HepG2 (cell line): ENCODE data around the gene MYL1. TPM values are rescaled to one million over a fixed set of nuclear protein-coding genes. Genes with fewer than 3 reads are reported as not detected.

ENCODE experiments used
- ATAC-seq: fragments of 200-7000 bp; cut with Tn5 transposase; 3 replicates; pipeline ENCODE4 v1.9.1; 2020; ENCODE audit warnings: mild to moderate bottlenecking, moderate library complexity
- BruUV-seq: library from RNA; stranded (reverse); fragments of 400-500 nt; replicated peaks from 2 replicates; lab custom pipeline; 2021; lab: Mats Ljungman, UMichigan
- CTCF ChIA-PET: fragments of 300-600 bp; formaldehyde crosslinking; extraction: SDS; loops from one replicate; lab custom pipeline; 2021; ENCODE audit warnings: low total read pairs, inconsistent platforms, low intra/inter-chr PET ratio; lab: Yijun Ruan, JAX
- POLR2A ChIA-PET: fragments of 350-600 bp; sonication (Branson Sonifier 250); formaldehyde crosslinking; loops from one replicate; lab custom pipeline; 2020; ENCODE audit warnings: antibody characterized with exemption, inconsistent platforms; lab: Yijun Ruan, JAX
- DNase-seq: peaks from one replicate; pipeline ENCODE4 v3.0.0-alpha.2; 2015; ENCODE audit warnings: low spot score
- FAIRE-seq: peaks from 3 replicates; lab custom pipeline; 2011; peaks lifted over from hg19 to GRCh38; lab: Jason Lieb, UNC
- H2AFZ ChIP-seq: one replicate; pipeline ENCODE4 v1.6.1; 2011; ENCODE audit warnings: low read length, inconsistent platforms
- H3K27ac ChIP-seq: fragments of 300-600 bp; 3 replicates; pipeline ENCODE4 v1.8.0; 2011; ENCODE audit warnings: mixed run types, mild to moderate bottlenecking, mixed read lengths, low read length, inconsistent platforms; ENCODE audit not compliant: insufficient read depth; ENCODE audit errors: extremely low read length
- H3K27me3 ChIP-seq, 2 experiments: fragments of 200-600 bp in 1 of 2; 2 replicates in 1 of 2; 3 replicates in 1 of 2; pipeline versions ENCODE4 v1.6.0 to v1.8.0; 2011; ENCODE audit warnings: low read length in 2 of 2, mild to moderate bottlenecking in 2 of 2, moderate library complexity in 2 of 2, inconsistent platforms in 1 of 2; ENCODE audit not compliant: insufficient read depth in 2 of 2, control insufficient read depth in 1 of 2
- H3K36me3 ChIP-seq, 2 experiments: fragments of 200-600 bp in 1 of 2; replicated peaks in 1 of 2; 2 replicates in 1 of 2; 3 replicates in 1 of 2; pipeline versions ENCODE4 v1.5.1 to v1.8.0; 2011; ENCODE audit warnings: low read length in 2 of 2, inconsistent platforms in 1 of 2; ENCODE audit not compliant: insufficient read depth in 2 of 2, control insufficient read depth in 1 of 2
- H3K4me1 ChIP-seq: 2 replicates; pipeline ENCODE4 v1.5.1; 2012; ENCODE audit warnings: low read length, inconsistent platforms; ENCODE audit not compliant: insufficient read depth
- H3K4me2 ChIP-seq: 2 replicates; pipeline ENCODE4 v1.6.0; 2011; ENCODE audit warnings: low read depth, low read length, inconsistent platforms
- H3K4me3 ChIP-seq, 3 experiments: fragments of 200-600 bp in 1 of 3; sonication (generic), shearing (Covaris generic) in 1 of 3; replicated peaks in 1 of 3; 2 replicates each; pipeline ENCODE4 v1.5.1; 2011 to 2016; ENCODE audit warnings: low read length in 3 of 3, inconsistent platforms in 2 of 3, low read depth in 2 of 3, mild to moderate bottlenecking in 2 of 3, control low read depth in 1 of 3, mixed read lengths in 1 of 3; ENCODE audit not compliant: insufficient read depth in 1 of 3
- H3K79me2 ChIP-seq: one replicate; pipeline ENCODE4 v1.6.1; 2011; ENCODE audit warnings: low read length, inconsistent platforms; ENCODE audit not compliant: insufficient read depth
- H3K9ac ChIP-seq: 2 replicates; pipeline ENCODE4 v1.6.0; 2011; ENCODE audit warnings: mild to moderate bottlenecking, low read depth, low read length, inconsistent platforms; ENCODE audit not compliant: insufficient read depth
- H3K9me3 ChIP-seq: 2 replicates; pipeline ENCODE4 v1.5.1; 2012; ENCODE audit warnings: mild to moderate bottlenecking, low read length
- H4K20me1 ChIP-seq: 2 replicates; pipeline ENCODE4 v1.6.0; 2011; ENCODE audit warnings: inconsistent platforms, mild to moderate bottlenecking, low read length, moderate library complexity; ENCODE audit not compliant: insufficient read depth
- GABPB1 ChIP-seq: IDR thresholded peaks from 2 replicates; pipeline ENCODE4 v1.6.1; 2016; ENCODE audit warnings: mild to moderate bottlenecking, missing genetic modification reagents, moderate library complexity, missing compliant biosample characterization
- HOXD1 ChIP-seq: sonication (generic); formaldehyde crosslinking; IDR thresholded peaks from 2 replicates; pipeline ENCODE4 v1.5.0; 2020; ENCODE audit warnings: missing genetic modification reagents
- LCORL ChIP-seq, 2 experiments: fragments of 450-650 bp in 1 of 2; sonication (generic) in 1 of 2; formaldehyde crosslinking in 1 of 2; IDR thresholded peaks; 2 replicates each; pipeline versions ENCODE4 v1.5.0 to v1.6.1; 2017 to 2020; ENCODE audit warnings: antibody characterized with exemption in 1 of 2, missing genetic modification reagents in 1 of 2
- NFE2L2 ChIP-seq: fragments of 150-350 bp; IDR thresholded peaks from 2 replicates; pipeline ENCODE4 v1.6.1; 2014; ENCODE audit warnings: low read length
- PPARG ChIP-seq: conservative IDR thresholded peaks from 2 replicates; pipeline ENCODE4 v1.6.1; 2016; ENCODE audit warnings: missing biosample characterization, missing genetic modification reagents
- RFXAP ChIP-seq: sonication (generic); formaldehyde crosslinking; IDR thresholded peaks from 2 replicates; pipeline ENCODE4 v1.4.0; 2020; ENCODE audit warnings: missing genetic modification reagents, borderline replicate concordance
- SRF ChIP-seq: IDR thresholded peaks from 2 replicates; pipeline ENCODE4 v1.6.1; 2011; ENCODE audit warnings: mild to moderate bottlenecking, low read depth, low read length, moderate library complexity
- USF2 ChIP-seq, 2 experiments: sonication (generic) in 1 of 2; formaldehyde crosslinking in 1 of 2; IDR thresholded peaks; 2 replicates each; pipeline versions ENCODE4 v1.5.1 to v1.6.1; 2011 to 2020; ENCODE audit warnings: borderline replicate concordance in 1 of 2, low read depth in 1 of 2, low read length in 1 of 2, mild to moderate bottlenecking in 1 of 2, missing genetic modification reagents in 1 of 2, moderate library complexity in 1 of 2
- YEATS4 ChIP-seq: sonication (generic); formaldehyde crosslinking; IDR thresholded peaks from 2 replicates; pipeline ENCODE4 v1.4.0; 2020; ENCODE audit warnings: missing genetic modification reagents, borderline replicate concordance
- ZNF30 ChIP-seq: sonication (generic); formaldehyde crosslinking; IDR thresholded peaks from 2 replicates; pipeline ENCODE4 v1.5.0; 2020; ENCODE audit warnings: mild to moderate bottlenecking, missing genetic modification reagents
- ZNF337 ChIP-seq: sonication (generic); formaldehyde crosslinking; IDR thresholded peaks from 2 replicates; pipeline ENCODE4 v1.5.1; 2020; ENCODE audit warnings: missing genetic modification reagents, low read depth, mild to moderate bottlenecking, borderline replicate concordance
- ZNF33A ChIP-seq: sonication (generic); formaldehyde crosslinking; IDR thresholded peaks from 2 replicates; pipeline ENCODE4 v1.5.1; 2020; ENCODE audit warnings: missing genetic modification reagents, mild to moderate bottlenecking, moderate library complexity, borderline replicate concordance
- ZNF569 ChIP-seq: sonication (generic); formaldehyde crosslinking; IDR thresholded peaks from 2 replicates; pipeline ENCODE4 v1.5.0; 2020; ENCODE audit warnings: mild to moderate bottlenecking, missing genetic modification reagents, moderate library complexity, borderline replicate concordance
- ZNF775 ChIP-seq: sonication (generic); formaldehyde crosslinking; IDR thresholded peaks from 2 replicates; pipeline ENCODE4 v1.4.0; 2020; ENCODE audit warnings: missing genetic modification reagents, mild to moderate bottlenecking, moderate library complexity, borderline replicate concordance
- WGBS: methylation state at CpG from one replicate; pipeline ENCODE4 v1.1.6; 2017; ENCODE audit warnings: low lambda C conversion rate; 5-methylcytosine and 5-hydroxymethylcytosine counted together
- in situ Hi-C: cut with HindIII; loops from 2 replicates; pipeline ENCODE4 v1.10.0; 2017; ENCODE audit warnings: low pct_unique_long_range_greater_than_20kb; ENCODE audit not compliant: extremely low pct_ligation_motif_present
- intact Hi-C: fragments of 100-400 bp; cut with micrococcal nuclease; formaldehyde crosslinking; loops from one replicate; pipeline ENCODE4 v1.10.0; 2022; ENCODE audit not compliant: unreplicated experiment
- polyA plus RNA-seq, 8 experiments: library from polyadenylated mRNA; depleted of rRNA in 3 of 8; stranded (reverse) in 7 of 8; unstranded in 1 of 8; fragments of >200 nt; fragmentation: Illumina TruSeq in 4 of 8; extraction: Trizol in 4 of 8; gene quantifications; 2 replicates each; pipeline versions ENCODE4 v1.2.1 to v1.2.3, GENCODE V29; 2011 to 2016; ENCODE audit warnings: low read depth in 4 of 8, missing spikeins in 1 of 8, mixed read lengths in 1 of 8; ENCODE audit not compliant: insufficient read depth in 1 of 8
- total RNA-seq, 5 experiments: library from RNA; depleted of rRNA; stranded (reverse); fragments of >200 nt; fragmentation: Illumina TruSeq; extraction: Trizol; gene quantifications; 2 replicates each; pipeline ENCODE4 v1.2.3, GENCODE V29; 2016; ENCODE audit warnings: low read depth in 1 of 5
- TF ChIP-seq, protein P1 (sequence below): sonication (generic); formaldehyde crosslinking; IDR thresholded peaks from 2 replicates; pipeline ENCODE4 v1.8.1; 2022; ENCODE audit warnings: mild to moderate bottlenecking, missing genetic modification reagents
- TF ChIP-seq, protein P2 (sequence below): sonication (generic); formaldehyde crosslinking; IDR thresholded peaks from 2 replicates; pipeline ENCODE4 v1.4.0; 2020; ENCODE audit warnings: missing genetic modification reagents; ENCODE audit errors: not compliant biosample characterization

The MYL1 gene
- total and polyA plus RNA-seq, 2 of the 13 experiments (the other 11 are each of a cell fraction or from before 2014, with no cell fraction given) = not detected

DNA sequence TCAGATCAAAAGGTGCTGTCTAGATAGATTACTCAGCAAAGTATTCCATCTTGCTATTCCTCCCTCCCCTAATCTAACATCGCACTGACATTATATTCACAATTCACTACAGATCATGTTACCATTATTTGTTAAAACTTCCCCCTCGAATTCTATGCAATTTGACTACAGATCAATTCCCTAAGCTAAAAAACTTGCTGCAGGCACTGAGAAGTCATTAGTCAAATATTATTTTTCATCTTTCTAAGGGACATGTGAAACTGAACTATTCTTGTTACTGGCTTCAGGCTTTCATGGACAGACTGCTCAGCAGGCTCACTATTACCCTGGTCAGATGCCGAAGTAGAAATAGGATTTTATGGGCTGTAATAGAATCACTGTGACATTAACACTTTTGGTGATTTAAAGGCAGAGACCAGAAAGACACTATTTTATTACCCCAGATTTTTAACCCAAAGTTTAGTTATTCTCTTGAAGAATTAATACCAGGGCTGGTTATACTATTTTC, 15.1 kb downstream of the MYL1 start:
- CTCF ChIA-PET = no interaction called here
- H3K4me1 ChIP-seq = no peaks in the 10 kb centered on the region
- ATAC-seq (no peak), DNase-seq (no peak), FAIRE-seq (no peak)
- TF ChIP-seq LCORL (IDR thresholded peaks at IDR 0.05) (no peak), LCORL (CRISPR knock-in tag; IDR thresholded peaks at IDR 0.05) (no peak), ZNF33A (CRISPR knock-in tag) (no peak), ZNF775 (no peak), ZNF569 (CRISPR knock-in tag) (no peak), USF2 (IDR thresholded peaks at IDR 0.05; ENCODE audit: low read depth, low read length) (no peak), USF2 (CRISPR knock-in tag; IDR thresholded peaks at IDR 0.05; ENCODE audit: borderline replicate concordance) (no peak), GABPB1 (CRISPR knock-in tag) (no peak), YEATS4 (no peak), HOXD1 (CRISPR knock-in tag) (no peak), SRF (no peak), NFE2L2 (no peak), ZNF30 (CRISPR knock-in tag) (no peak), RFXAP (CRISPR knock-in tag) (no peak), PPARG (no peak), ZNF337 (CRISPR knock-in tag) (no peak)
- TF ChIP-seq, protein P1, sequence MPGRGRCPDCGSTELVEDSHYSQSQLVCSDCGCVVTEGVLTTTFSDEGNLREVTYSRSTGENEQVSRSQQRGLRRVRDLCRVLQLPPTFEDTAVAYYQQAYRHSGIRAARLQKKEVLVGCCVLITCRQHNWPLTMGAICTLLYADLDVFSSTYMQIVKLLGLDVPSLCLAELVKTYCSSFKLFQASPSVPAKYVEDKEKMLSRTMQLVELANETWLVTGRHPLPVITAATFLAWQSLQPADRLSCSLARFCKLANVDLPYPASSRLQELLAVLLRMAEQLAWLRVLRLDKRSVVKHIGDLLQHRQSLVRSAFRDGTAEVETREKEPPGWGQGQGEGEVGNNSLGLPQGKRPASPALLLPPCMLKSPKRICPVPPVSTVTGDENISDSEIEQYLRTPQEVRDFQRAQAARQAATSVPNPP (CRISPR knock-in tag) = no peak
- TF ChIP-seq, protein P2, sequence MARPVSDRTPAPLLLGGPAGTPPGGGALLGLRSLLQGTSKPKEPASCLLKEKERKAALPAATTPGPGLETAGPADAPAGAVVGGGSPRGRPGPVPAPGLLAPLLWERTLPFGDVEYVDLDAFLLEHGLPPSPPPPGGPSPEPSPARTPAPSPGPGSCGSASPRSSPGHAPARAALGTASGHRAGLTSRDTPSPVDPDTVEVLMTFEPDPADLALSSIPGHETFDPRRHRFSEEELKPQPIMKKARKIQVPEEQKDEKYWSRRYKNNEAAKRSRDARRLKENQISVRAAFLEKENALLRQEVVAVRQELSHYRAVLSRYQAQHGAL (CRISPR knock-in tag) = no peak
- intact Hi-C loops (no loop called here), in situ Hi-C loops (no loop called here)
- no peaks in the 10 kb centered on the region for H3K27me3 ChIP-seq
- 15% methylated on average over 3 of the region's 3 CpGs for WGBS
- BruUV-seq = no TSS peak
- no peaks in the 10 kb centered on the region for H3K79me2 ChIP-seq
- H3K36me3 ChIP-seq = no peaks in the 10 kb centered on the region
- H3K9me3 ChIP-seq = no peaks in the 10 kb centered on the region
- no peak overlapping the region for H3K4me2 ChIP-seq
- H2AFZ ChIP-seq = no peak overlapping the region
- POLR2A ChIA-PET = no interaction called here
- no peaks in the 10 kb centered on the region for H4K20me1 ChIP-seq
- no peak overlapping the region for H3K27ac ChIP-seq
- H3K4me3 ChIP-seq = no peak overlapping the region
- H3K9ac ChIP-seq = no peak overlapping the region
